Muscle layer of duodenum (tissue), 2 donors: ENCODE results near the gene NAA38.
A peak's percentile ranks its signal among the peaks of the same experiment; 100 is the strongest.

Source experiments
- H3K27ac ChIP-seq: one replicate; pipeline ENCODE4 v1.7.0; 2013; ENCODE audit warnings: mild to moderate bottlenecking, low read length
- H3K27me3 ChIP-seq: one replicate; pipeline ENCODE4 v1.7.0; 2013; ENCODE audit warnings: low read depth, mild to moderate bottlenecking, control low read depth, low read length
- H3K36me3 ChIP-seq, 2 donors: one replicate each; pipeline ENCODE4 v1.7.0; 2013; ENCODE audit warnings: low read length in 2 of 2, control low read depth in 1 of 2, mild to moderate bottlenecking in 1 of 2; ENCODE audit not compliant: insufficient read depth in 2 of 2, control insufficient read depth in 1 of 2
- H3K4me1 ChIP-seq, 2 donors: one replicate each; pipeline ENCODE4 v1.7.0; 2013; ENCODE audit warnings: low read length in 2 of 2, mild to moderate bottlenecking in 2 of 2, control low read depth in 1 of 2, moderate library complexity in 1 of 2; ENCODE audit not compliant: insufficient read depth in 2 of 2, control insufficient read depth in 1 of 2
- H3K4me3 ChIP-seq, 2 donors: one replicate each; pipeline ENCODE4 v1.7.0; 2013; ENCODE audit warnings: low read length in 2 of 2, low read depth in 1 of 2, mild to moderate bottlenecking in 1 of 2
- H3K9me3 ChIP-seq, 2 donors: one replicate each; pipeline ENCODE4 v1.7.0; 2013; ENCODE audit warnings: low read length in 2 of 2, control low read depth in 1 of 2, mild to moderate bottlenecking in 1 of 2; ENCODE audit not compliant: control insufficient read depth in 1 of 2
- donor health status: healthy.

The NAA38 gene

DNA sequence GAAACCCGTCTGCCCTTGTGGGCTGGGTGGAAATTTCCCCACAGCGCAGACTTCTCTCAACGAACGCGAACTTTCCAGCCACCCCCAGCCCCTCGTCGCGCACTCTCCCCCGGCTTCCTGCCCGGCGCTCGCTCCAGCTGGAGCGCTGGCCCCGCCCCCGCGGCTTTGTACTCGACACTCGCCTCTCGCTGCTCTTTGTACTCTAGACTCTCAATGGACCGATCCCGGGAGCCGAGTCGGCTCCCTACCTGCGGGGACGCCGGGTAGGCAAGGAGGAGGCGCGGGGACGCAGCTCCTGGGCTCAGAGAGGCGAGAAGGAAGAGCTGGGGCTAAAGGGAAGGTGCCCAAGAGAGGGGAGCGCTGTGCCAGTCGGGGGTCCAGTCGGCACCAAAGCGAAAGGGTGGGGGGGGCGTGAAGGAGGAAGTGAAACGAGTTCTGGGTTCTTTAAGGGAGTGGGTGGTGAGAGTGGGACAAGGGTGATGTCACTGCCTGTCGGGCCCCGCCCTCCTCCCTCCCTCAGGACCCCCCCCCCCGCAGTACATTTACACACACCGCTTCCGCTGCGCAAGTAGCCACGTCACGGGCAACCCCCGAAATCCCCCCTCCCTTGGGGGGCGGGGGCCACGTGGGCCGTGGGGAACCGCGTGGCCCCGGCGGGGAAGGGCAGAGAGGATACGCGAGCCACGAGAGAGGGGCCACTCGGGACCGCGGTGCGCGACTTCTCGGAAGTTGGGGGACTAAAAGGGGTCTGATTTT is 13.6 kb downstream of the NAA38 start:
- Histone ChIP-seq H3K27me3 (no peaks in the 10 kb centered on the region), H3K4me1 (peaks cover 25 to 34% of the 10 kb centered on the region in 2 donors), H3K9me3 (no peaks in the 10 kb centered on the region), H3K27ac (peak overlapping the region; percentile 99), H3K36me3 (peaks cover 3 to 61% of the 10 kb centered on the region in 2 donors), H3K4me3 (peak overlapping the region; percentile 82 to 89)

DNA sequence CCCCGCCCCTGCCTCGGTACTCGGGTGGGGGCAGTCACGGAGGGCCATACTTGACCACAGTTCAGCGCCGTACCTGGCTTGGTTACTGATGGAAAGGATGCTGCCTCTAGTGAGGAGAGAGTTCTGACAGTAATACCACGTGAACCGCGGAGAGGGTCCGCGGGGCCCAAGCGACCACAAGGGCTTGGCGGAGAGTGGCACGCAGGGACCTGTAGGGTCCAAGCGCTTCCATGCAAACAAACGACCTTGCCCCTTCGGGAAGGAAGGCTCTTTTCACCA is 14.2 kb downstream of the NAA38 start:
- no peaks in the 10 kb centered on the region for H3K27me3 ChIP-seq
- peak overlapping the region; percentile 99 for H3K27ac ChIP-seq
- peaks cover 3 to 56% of the 10 kb centered on the region in 2 donors for H3K36me3 ChIP-seq
- peaks cover 27 to 38% of the 10 kb centered on the region in 2 donors for H3K4me1 ChIP-seq
- H3K9me3 ChIP-seq = no peaks in the 10 kb centered on the region
- peak overlapping the region; percentile 82 to 89 for H3K4me3 ChIP-seq

DNA sequence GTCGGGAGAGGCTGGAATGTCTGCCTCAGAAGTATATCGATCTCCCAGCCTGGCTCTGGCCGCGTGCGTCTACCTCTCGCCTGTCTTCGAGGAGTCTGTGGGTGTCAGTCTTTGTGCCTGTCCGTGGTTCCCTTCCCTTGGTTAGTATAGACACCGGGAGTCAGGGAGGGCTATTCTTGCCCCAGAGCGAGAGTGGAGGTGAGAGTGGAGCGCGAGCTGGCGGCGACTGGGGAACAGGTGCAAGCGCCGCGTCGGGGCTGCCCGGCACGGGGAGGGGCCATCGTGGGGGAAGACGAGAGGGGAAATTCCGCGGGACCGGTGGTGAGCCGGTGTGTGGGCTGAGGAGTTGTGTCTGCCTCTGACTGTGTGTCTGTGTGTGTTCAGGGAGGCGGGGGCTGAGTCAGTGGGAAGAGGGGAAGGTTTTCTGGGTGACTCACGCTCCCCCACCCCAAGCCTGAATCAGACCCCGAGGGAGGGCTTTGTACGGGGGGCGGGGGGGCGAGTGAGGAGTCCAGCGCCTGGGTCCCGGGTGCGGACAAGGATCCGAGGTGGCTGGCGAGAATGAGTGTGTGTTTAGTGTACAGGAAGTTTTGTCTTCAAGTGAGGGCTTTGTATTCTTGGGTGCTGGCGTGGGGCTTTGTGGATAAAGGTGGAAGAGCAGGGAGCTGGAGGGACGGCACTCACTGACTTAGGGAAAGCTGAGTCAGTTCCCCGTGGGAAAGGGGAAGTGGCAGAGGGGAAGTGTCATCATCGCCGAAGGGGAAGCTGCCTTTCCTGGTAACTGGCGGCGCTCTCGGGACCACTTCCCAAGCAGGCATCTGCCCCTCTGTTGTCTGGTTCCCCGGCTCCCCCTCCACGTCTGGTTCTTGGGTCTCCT is 14.7 kb downstream of the NAA38 start:
- Histone ChIP-seq H3K4me1 (peaks cover 27 to 42% of the 10 kb centered on the region in 2 donors), H3K27ac (peak overlapping the region; percentile 99), H3K4me3 (peak overlapping the region; percentile 82 to 89), H3K9me3 (no peaks in the 10 kb centered on the region), H3K36me3 (peaks cover 3 to 52% of the 10 kb centered on the region in 2 donors), H3K27me3 (no peaks in the 10 kb centered on the region)

DNA sequence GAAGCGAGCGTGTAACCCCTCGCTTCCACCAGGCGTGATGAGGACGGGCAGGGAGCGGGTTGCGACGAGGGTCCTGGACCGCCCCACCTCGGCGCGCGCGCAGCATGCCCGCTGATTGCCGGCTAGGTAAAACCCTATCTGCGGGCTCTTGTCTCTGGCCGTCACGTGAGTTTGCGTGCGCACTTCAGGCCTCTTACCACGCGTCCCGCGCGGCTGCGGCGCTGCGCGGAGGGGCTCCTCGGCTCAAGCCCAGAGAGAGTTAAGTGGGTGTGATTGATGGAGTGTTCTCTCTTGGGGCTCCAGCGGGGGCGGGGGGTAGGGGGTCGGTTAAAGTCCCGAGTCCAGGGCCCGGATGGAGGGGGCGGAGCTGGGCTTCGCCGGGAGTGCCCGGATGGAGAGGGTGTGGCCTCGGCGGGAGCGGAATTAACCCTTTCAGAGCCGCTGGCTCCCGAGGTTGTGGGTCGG is 15.4 kb downstream of the NAA38 start:
- no peaks in the 10 kb centered on the region for H3K9me3 ChIP-seq
- H3K4me3 ChIP-seq = peak overlapping the region; percentile 82 to 89
- H3K4me1 ChIP-seq = peaks cover 33 to 48% of the 10 kb centered on the region in 2 donors
- H3K27ac ChIP-seq = peak overlapping the region; percentile 99
- no peaks in the 10 kb centered on the region for H3K27me3 ChIP-seq
- H3K36me3 ChIP-seq = peaks cover 3 to 46% of the 10 kb centered on the region in 2 donors

DNA sequence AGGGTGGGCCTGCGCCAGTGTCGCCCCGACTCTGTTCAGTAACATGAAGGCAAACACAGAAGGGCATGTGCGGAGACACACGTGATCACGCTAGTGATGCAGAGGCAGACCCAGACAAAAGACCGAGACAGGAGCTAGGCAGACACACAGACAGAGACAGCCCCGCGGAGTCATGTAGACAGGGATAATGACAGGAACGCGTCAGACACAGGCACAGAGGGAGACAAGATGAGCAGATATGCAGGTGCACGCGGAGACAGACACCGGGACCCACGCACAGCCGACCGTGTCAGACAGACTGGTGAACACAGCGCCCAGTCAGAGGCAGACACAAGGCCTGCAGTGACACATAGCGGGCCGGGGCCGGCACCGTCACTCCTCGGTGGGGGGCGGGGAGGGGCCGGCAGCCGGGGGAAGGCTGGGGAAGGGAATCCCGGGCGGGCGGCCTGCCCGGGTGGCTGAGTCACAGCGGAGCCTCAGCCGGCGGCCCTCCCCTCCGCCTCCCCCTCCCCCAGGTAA is 15.9 kb downstream of the NAA38 start:
- Histone ChIP-seq H3K9me3 (no peaks in the 10 kb centered on the region), H3K27ac (peak overlapping the region; percentile 99), H3K4me3 (peak overlapping the region; percentile 82 to 89), H3K4me1 (peaks cover 37 to 53% of the 10 kb centered on the region in 2 donors), H3K36me3 (peaks cover 2 to 43% of the 10 kb centered on the region in 2 donors), H3K27me3 (no peaks in the 10 kb centered on the region)

DNA sequence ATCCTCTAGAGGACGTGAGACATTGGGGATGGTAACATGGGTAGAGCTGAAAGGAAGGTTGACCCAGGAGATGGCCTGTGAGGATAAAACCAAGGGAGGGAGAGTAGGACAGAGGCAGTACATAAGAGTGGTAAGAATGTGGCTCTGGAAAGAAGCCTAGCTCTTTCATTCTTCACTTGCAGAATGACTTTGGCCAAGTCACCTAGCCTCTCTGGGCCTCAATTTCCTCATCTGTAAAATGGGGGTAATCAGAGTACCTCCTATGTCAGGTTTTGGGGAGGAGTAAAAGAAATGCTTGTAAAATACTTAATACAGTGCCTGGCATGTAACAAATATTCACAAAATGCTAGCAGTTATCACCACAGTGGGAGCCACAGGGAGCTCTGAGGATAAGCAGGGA is 16.5 kb downstream of the NAA38 start:
- no peaks in the 10 kb centered on the region for H3K9me3 ChIP-seq
- H3K27ac ChIP-seq = peak overlapping the region; percentile 99
- peaks cover 37 to 55% of the 10 kb centered on the region in 2 donors for H3K4me1 ChIP-seq
- H3K4me3 ChIP-seq = peak overlapping the region; percentile 59 to 82
- no peaks in the 10 kb centered on the region for H3K27me3 ChIP-seq
- peaks cover 0 to 43% of the 10 kb centered on the region in 2 donors for H3K36me3 ChIP-seq

DNA sequence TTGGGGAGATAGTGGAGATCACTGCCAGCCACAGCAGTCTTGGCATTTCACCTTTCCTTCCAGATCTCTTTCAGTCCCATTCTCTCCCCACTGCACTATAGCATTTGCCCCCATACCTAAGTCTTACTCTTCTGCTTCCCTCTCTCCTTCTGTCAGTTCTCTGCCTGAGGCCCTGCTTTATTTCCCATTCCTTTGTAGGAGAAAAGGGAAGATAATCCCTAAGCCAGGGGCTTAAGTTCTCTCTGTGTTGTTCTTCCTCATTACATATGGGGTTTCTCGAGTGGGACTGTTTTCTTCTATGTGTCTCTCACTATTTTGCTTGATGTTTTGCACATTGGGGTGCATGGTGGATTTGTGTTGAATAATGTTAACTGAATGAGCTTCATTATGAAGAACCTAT is 16.9 kb downstream of the NAA38 start:
- H3K9me3 ChIP-seq = no peaks in the 10 kb centered on the region
- no peaks in the 10 kb centered on the region for H3K27me3 ChIP-seq
- H3K4me3 ChIP-seq = peak overlapping the region in 1 of 2 donors; percentile 82
- H3K36me3 ChIP-seq = peaks cover 0 to 40% of the 10 kb centered on the region in 2 donors
- peaks cover 37 to 52% of the 10 kb centered on the region in 2 donors for H3K4me1 ChIP-seq
- H3K27ac ChIP-seq = peak overlapping the region; percentile 99

DNA sequence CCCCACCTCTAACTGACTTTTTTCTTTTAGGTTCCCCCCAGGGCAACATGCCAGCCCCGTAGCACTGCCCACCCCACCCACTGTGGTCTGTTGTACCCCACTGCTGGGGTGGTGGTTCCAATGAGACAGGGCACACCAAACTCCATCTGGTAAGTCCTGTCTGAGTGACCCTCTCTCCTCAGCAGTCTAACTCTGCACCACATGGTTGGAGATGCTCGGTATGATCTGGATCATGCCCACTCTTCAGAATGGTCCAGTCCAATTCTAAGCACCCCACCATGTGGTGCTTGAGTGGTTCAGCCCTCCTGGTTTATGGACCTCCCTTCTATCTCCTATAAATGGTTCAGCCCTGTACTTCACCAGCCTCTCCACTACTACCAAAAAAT is 17.5 kb downstream of the NAA38 start:
- H3K9me3 ChIP-seq = no peaks in the 10 kb centered on the region
- no peak overlapping the region for H3K4me3 ChIP-seq
- peaks cover 0 to 35% of the 10 kb centered on the region in 2 donors for H3K36me3 ChIP-seq
- no peak overlapping the region for H3K27ac ChIP-seq
- H3K4me1 ChIP-seq = peaks cover 37 to 46% of the 10 kb centered on the region in 2 donors
- no peaks in the 10 kb centered on the region for H3K27me3 ChIP-seq

DNA sequence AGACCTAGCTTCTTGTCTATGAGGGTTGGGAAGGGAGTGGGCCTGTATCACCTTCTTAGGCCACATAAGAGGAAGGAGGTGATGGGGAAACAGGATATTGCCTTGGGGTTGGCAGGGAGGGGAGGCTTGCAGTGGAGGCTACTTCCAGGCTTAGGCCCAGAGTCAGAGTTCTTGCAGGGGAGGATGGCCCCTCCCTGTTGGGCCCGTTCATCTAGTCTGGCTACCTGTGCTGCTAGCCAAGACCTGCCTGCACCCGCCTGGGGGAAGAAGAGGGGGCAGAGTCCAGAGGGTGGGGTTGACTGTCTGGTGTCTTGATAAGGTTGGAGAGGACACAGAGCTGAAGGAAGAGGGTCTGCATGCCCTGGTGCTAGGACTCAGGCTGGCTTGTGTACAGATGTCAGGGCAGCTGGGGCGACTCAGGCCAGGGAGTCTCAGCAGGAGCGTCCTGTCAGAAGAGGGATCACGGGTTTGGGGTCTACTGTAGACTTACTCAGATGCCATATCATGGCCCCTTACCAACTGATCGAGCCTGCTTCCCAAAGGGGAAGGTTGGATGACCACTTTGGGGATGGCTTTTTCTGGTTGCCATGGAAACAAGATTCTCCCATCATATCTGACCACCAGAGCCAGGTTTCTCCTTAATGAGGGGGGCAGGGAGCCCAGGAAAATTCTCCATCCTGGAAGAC is 18.0 kb downstream of the NAA38 start:
- peak overlapping the region; percentile 36 to 65 for H3K4me3 ChIP-seq
- peaks cover 37 to 46% of the 10 kb centered on the region in 2 donors for H3K4me1 ChIP-seq
- peak overlapping the region; percentile 81 for H3K27ac ChIP-seq

DNA sequence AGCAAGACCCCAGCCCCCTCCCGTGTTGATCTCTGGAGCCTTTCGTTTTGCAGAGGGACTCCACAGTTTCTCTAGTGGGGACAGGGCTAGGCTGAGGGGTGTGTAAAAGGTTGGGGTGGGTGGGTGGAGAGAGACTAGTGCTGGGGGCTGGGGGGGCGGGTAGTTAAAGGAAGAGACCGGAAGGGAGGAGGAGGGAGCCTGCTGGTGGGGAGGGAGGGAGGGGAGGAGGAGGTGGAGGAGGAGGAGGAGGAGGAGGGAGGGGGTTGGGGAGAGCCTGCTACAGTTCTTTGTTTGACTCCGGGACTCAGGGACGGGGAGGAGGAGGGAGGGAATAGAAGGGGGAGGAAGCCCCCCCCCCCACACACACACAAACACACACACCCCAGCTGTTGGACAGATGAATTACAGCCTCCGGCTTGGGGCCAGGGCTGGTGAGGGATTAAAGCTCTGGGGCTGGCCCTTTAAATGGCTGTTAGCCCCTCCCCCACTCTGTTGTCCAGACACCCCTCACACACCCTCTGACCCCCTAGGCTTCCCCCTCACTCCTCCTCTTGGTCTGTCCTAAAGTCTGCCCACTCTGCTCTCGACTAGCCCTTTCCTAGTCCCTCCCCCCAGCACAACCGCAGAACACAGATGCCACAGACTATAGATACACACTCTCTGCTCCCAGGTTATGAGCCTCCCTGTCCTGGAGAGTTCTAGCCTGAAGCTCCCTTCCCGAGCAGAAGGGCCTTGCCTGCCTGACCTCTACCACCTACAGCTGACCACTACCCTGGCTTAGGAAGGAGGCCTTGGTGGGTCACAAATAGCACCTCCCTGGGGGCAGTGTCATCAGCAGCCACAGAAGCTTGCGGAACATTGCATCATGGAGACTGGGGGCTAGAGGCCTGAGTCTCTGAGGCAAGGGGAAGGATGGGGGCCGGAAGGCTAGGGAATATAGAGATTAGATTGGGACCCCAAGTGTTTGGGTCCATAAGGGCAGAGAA is 19.0 kb downstream of the NAA38 start:
- no peaks in the 10 kb centered on the region for H3K27me3 ChIP-seq
- H3K9me3 ChIP-seq = no peaks in the 10 kb centered on the region
- peak overlapping the region; percentile 96 for H3K27ac ChIP-seq
- H3K4me1 ChIP-seq = peaks cover 37 to 49% of the 10 kb centered on the region in 2 donors
- H3K36me3 ChIP-seq = peaks cover 0 to 24% of the 10 kb centered on the region in 2 donors
- peak overlapping the region; percentile 80 to 91 for H3K4me3 ChIP-seq

More for the DNA sequence above, 18.0 kb downstream of the NAA38 start:
- Histone ChIP-seq H3K36me3 (peaks cover 0 to 32% of the 10 kb centered on the region in 2 donors), H3K9me3 (no peaks in the 10 kb centered on the region), H3K27me3 (no peaks in the 10 kb centered on the region)
